B cell (primary cell): ENCODE measurements around the gene ARID3A. TPM values are rescaled to one million over a fixed set of nuclear protein-coding genes. Genes with fewer than 3 reads are reported as not detected.
A peak's percentile ranks its signal among the peaks of the same experiment; 100 is the strongest.

ENCODE experiments used
- ATAC-seq: fragments of 200-7000 bp; cut with Tn5 transposase; one replicate; pipeline ENCODE4 v1.10.0; 2021; ENCODE audit warnings: low read depth, mild to moderate bottlenecking, moderate number of reproducible peaks, moderate library complexity
- CTCF ChIA-PET: fragments of 350-600 bp; sonication (Branson Sonifier 250); formaldehyde crosslinking; loops from one replicate; lab custom pipeline; 2021; ENCODE audit warnings: antibody characterized with exemption, inconsistent platforms; lab: Charles Lee
- POLR2A ChIA-PET: fragments of 350-600 bp; sonication (Branson Sonifier 250); formaldehyde crosslinking; loops from one replicate; lab custom pipeline; 2021; ENCODE audit warnings: antibody characterized with exemption; lab: Charles Lee
- DNase-seq: peaks from one replicate; pipeline ENCODE4 v3.0.0; 2013
- H2AFZ ChIP-seq: 2 replicates; pipeline ENCODE4 v1.6.1; 2012; ENCODE audit warnings: mild to moderate bottlenecking, low read depth, low read length; ENCODE audit not compliant: insufficient read depth, poor library complexity, severe bottlenecking
- H3K27ac ChIP-seq, 2 donors: 1 replicate in 1 of 2; 2 replicates in 1 of 2; pipeline ENCODE4 v1.5.1; 2012 to 2013; ENCODE audit warnings: low read length in 2 of 2, mild to moderate bottlenecking in 2 of 2, moderate library complexity in 1 of 2
- H3K27me3 ChIP-seq, 4 experiments: fragments of 200-600 bp in 1 of 4; sonication (generic) in 1 of 4; replicated peaks in 1 of 4; 1 replicate in 2 of 4; 2 replicates in 2 of 4; pipeline versions ENCODE4 v1.6.1 to v1.7.0; 2013 to 2016; ENCODE audit warnings: low read length in 3 of 4, mild to moderate bottlenecking in 2 of 4, mixed read lengths in 1 of 4, moderate library complexity in 1 of 4; ENCODE audit not compliant: insufficient read depth in 4 of 4, control insufficient read depth in 3 of 4; ENCODE audit errors: control extremely low read depth in 1 of 4
- H3K36me3 ChIP-seq, 2 experiments: replicated peaks in 1 of 2; 1 replicate in 1 of 2; 2 replicates in 1 of 2; pipeline versions ENCODE4 v1.6.1 to v1.7.1; 2013; ENCODE audit warnings: low read length in 1 of 2; ENCODE audit not compliant: insufficient read depth in 2 of 2, control insufficient read depth in 1 of 2; ENCODE audit errors: control extremely low read depth in 1 of 2, extremely low read depth in 1 of 2
- H3K4me1 ChIP-seq, 2 donors: fragments of 200-600 bp in 1 of 2; sonication (generic) in 1 of 2; 1 replicate in 1 of 2; 2 replicates in 1 of 2; pipeline versions ENCODE4 v1.5.1 to v1.6.1; 2013 to 2017; ENCODE audit warnings: low read length in 2 of 2; ENCODE audit not compliant: control insufficient read depth in 2 of 2, insufficient read depth in 2 of 2
- H3K4me2 ChIP-seq: replicated peaks from 2 replicates; pipeline ENCODE3; 2012; ENCODE audit warnings: mild to moderate bottlenecking, low read depth, low read length; ENCODE audit not compliant: poor library complexity, severe bottlenecking
- H3K4me3 ChIP-seq, 5 experiments: fragments of 200-600 bp in 1 of 5; sonication (generic) in 1 of 5; 1 replicate in 3 of 5; 2 replicates in 2 of 5; pipeline versions ENCODE4 v1.5.1 to v1.7.0; 2011 to 2016; ENCODE audit warnings: low read length in 4 of 5, mild to moderate bottlenecking in 4 of 5, low read depth in 2 of 5, control low read depth in 1 of 5, moderate library complexity in 1 of 5; ENCODE audit not compliant: insufficient read depth in 1 of 5; ENCODE audit errors: control extremely low read depth in 1 of 5, extremely low read depth in 1 of 5
- H3K79me2 ChIP-seq: fragments of 200-600 bp; sonication (generic); one replicate; pipeline ENCODE4 v1.6.0; 2016; ENCODE audit warnings: low read length; ENCODE audit not compliant: control insufficient read depth, insufficient read depth
- H3K9ac ChIP-seq: fragments of 200-600 bp; sonication (generic); 2 replicates; pipeline ENCODE4 v1.6.1; 2017; ENCODE audit warnings: mild to moderate bottlenecking, low read length, moderate library complexity
- H3K9me3 ChIP-seq, 3 donors: one replicate each; pipeline versions ENCODE4 v1.6.1 to v1.7.1; 2013; ENCODE audit warnings: low read length in 2 of 3; ENCODE audit not compliant: control insufficient read depth in 2 of 3, insufficient read depth in 1 of 3; ENCODE audit errors: control extremely low read depth in 1 of 3
- H4K20me1 ChIP-seq: 2 replicates; pipeline ENCODE4 v1.6.0; 2012; ENCODE audit warnings: mild to moderate bottlenecking, low read length; ENCODE audit not compliant: insufficient read depth, control insufficient read depth, poor library complexity, severe bottlenecking
- H3K27ac Mint-ChIP-seq: one replicate; pipeline ENCODE4 v1.8.0; 2021; ENCODE audit warnings: mixed read lengths
- H3K27me3 Mint-ChIP-seq: one replicate; pipeline ENCODE4 v1.8.0; 2021; ENCODE audit warnings: mixed read lengths
- H3K4me1 Mint-ChIP-seq: one replicate; pipeline ENCODE4 v1.8.0; 2021; ENCODE audit warnings: mixed read lengths
- H3K4me3 Mint-ChIP-seq: one replicate; pipeline ENCODE4 v1.8.0; 2021; ENCODE audit warnings: mixed read lengths
- H3K9me3 Mint-ChIP-seq: one replicate; pipeline ENCODE4 v1.8.0; 2022; ENCODE audit warnings: mixed read lengths; ENCODE audit not compliant: insufficient read depth
- EZH2 ChIP-seq: IDR thresholded peaks from 2 replicates; pipeline ENCODE4 v1.6.1; 2012; ENCODE audit warnings: borderline replicate concordance, low read depth, mild to moderate bottlenecking, moderate library complexity, low read length; ENCODE audit not compliant: insufficient read depth, poor library complexity, severe bottlenecking
- WGBS: methylation state at CpG from one replicate; pipeline ENCODE4 v1.1.5; 2013; ENCODE audit warnings: missing lambda C conversion rate; ENCODE audit not compliant: insufficient coverage; 5-methylcytosine and 5-hydroxymethylcytosine counted together
- intact Hi-C: fragments of 100-400 bp; cut with micrococcal nuclease; formaldehyde crosslinking; loops from one replicate; pipeline ENCODE4 v1.10.0; 2022
- polyA plus RNA-seq: library from polyadenylated mRNA; depleted of rRNA; stranded (reverse); fragments of >200 nt; gene quantifications from 2 replicates; pipeline ENCODE4 v1.2.3, GENCODE V29; 2012
- total RNA-seq, 2 donors: library from RNA; stranded (reverse); fragments of 120-200 nt in 1 of 2; gene quantifications; 1 replicate in 1 of 2; 2 replicates in 1 of 2; pipeline versions ENCODE4 v1.2.3 to v1.2.4, GENCODE V29; 2013 to 2022
- TF ChIP-seq, protein P1 (sequence below): fragments of 200-600 bp; IDR thresholded peaks from one replicate; pipeline ENCODE4 v1.8.0; 2022; ENCODE audit warnings: antibody characterized with exemption, mild to moderate bottlenecking

ARID3A gene
- total and polyA plus RNA-seq, 2 donors (not counting 1 experiment from before 2014, with no cell fraction given) = 22.9 to 60.5 TPM

GRCh38 chr19:903266-903797 is 22.5 kb upstream of the ARID3A start:
- H3K27ac ChIP-seq = no peak overlapping the region
- no peak overlapping the region for H3K4me2 ChIP-seq
- H3K36me3 ChIP-seq = peaks cover 0 to 48% of the 10 kb centered on the region in 2 experiments
- H4K20me1 ChIP-seq = peaks cover 57% of the 10 kb centered on the region
- no peak for DNase-seq
- 98% methylated on average over 22 of the region's 32 CpGs for WGBS
- peaks cover 27 to 42% of the 10 kb centered on the region in 2 donors for H3K4me1 ChIP-seq
- no peak for ATAC-seq
- Mint-ChIP-seq H3K4me3 (no peak overlapping the region), H3K27me3 (no peaks in the 10 kb centered on the region), H3K27ac (no peak overlapping the region), H3K9me3 (no peaks in the 10 kb centered on the region), H3K4me1 (peaks cover 47% of the 10 kb centered on the region)
- peaks cover 0 to 4% (median 0%) of the 10 kb centered on the region in 3 donors for H3K9me3 ChIP-seq
- ChIA-PET POLR2A (interaction anchor here (1.5 kb wide), 1 partner anchor 10 kb away, joined by 5 read pairs; the partner anchor contains the start of genes MED16 and RNU6-9), CTCF (interaction anchor here (0.7 to 1.0 kb wide), 3 partner anchors 10 to 79 kb away, joined by 3 to 6 read pairs (median 3); partner anchors contain the start of genes MED16 and RNU6-9)
- H2AFZ ChIP-seq = no peak overlapping the region
- peaks cover 63% of the 10 kb centered on the region for H3K79me2 ChIP-seq
- H3K27me3 ChIP-seq = no peaks in the 10 kb centered on the region
- intact Hi-C loops = no loop called here
- no peak for TF ChIP-seq EZH2
- TF ChIP-seq, protein P1, sequence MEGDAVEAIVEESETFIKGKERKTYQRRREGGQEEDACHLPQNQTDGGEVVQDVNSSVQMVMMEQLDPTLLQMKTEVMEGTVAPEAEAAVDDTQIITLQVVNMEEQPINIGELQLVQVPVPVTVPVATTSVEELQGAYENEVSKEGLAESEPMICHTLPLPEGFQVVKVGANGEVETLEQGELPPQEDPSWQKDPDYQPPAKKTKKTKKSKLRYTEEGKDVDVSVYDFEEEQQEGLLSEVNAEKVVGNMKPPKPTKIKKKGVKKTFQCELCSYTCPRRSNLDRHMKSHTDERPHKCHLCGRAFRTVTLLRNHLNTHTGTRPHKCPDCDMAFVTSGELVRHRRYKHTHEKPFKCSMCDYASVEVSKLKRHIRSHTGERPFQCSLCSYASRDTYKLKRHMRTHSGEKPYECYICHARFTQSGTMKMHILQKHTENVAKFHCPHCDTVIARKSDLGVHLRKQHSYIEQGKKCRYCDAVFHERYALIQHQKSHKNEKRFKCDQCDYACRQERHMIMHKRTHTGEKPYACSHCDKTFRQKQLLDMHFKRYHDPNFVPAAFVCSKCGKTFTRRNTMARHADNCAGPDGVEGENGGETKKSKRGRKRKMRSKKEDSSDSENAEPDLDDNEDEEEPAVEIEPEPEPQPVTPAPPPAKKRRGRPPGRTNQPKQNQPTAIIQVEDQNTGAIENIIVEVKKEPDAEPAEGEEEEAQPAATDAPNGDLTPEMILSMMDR = no peak
- no peak overlapping the region for H3K4me3 ChIP-seq
- H3K9ac ChIP-seq = no peak overlapping the region

GRCh38 chr19:904545-904944 is 21.3 kb upstream of the ARID3A start:
- H2AFZ ChIP-seq = no peak overlapping the region
- H3K4me1 ChIP-seq = peaks cover 37 to 46% of the 10 kb centered on the region in 2 donors
- no peak overlapping the region for H3K4me2 ChIP-seq
- intact Hi-C loops = no loop called here
- Mint-ChIP-seq H3K4me3 (no peak overlapping the region), H3K27ac (peak overlapping the region; percentile 32), H3K4me1 (peaks cover 51% of the 10 kb centered on the region), H3K9me3 (no peaks in the 10 kb centered on the region), H3K27me3 (no peaks in the 10 kb centered on the region)
- H3K4me3 ChIP-seq = no peak overlapping the region
- no peak overlapping the region for H3K9ac ChIP-seq
- ChIA-PET POLR2A (interaction anchor here (0.6 to 5.7 kb wide), 3 partner anchors 11 to 53 kb away, joined by 3 to 56 read pairs (median 13); partner anchors contain the start of genes MED16 and RNU6-9), CTCF (interaction anchor here (1.0 kb wide), 1 partner anchor 11 kb away, joined by 6 read pairs; the partner anchor contains the start of gene RNU6-9)
- peaks cover 0 to 38% of the 10 kb centered on the region in 2 experiments for H3K36me3 ChIP-seq
- peaks cover 0 to 4% (median 0%) of the 10 kb centered on the region in 3 donors for H3K9me3 ChIP-seq
- H3K27ac ChIP-seq = no peak overlapping the region
- peaks cover 70% of the 10 kb centered on the region for H3K79me2 ChIP-seq
- H3K27me3 ChIP-seq = no peaks in the 10 kb centered on the region
- 94% methylated on average over 6 of the region's 8 CpGs for WGBS
- ATAC-seq (no peak), DNase-seq (no peak)
- TF ChIP-seq, protein P1 = no peak
- no peak for TF ChIP-seq EZH2
- H4K20me1 ChIP-seq = peaks cover 46% of the 10 kb centered on the region
